CD4-positive, alpha-beta T cell treated with Interleukin-6 for 4 hours (primary cell): ENCODE data around the gene CCBE1.

Experiments used
- DNase-seq: peaks from one replicate; pipeline ENCODE4 v3.0.0-alpha.2; 2020; ENCODE audit warnings: mixed read lengths

CCBE1 gene

DNA sequence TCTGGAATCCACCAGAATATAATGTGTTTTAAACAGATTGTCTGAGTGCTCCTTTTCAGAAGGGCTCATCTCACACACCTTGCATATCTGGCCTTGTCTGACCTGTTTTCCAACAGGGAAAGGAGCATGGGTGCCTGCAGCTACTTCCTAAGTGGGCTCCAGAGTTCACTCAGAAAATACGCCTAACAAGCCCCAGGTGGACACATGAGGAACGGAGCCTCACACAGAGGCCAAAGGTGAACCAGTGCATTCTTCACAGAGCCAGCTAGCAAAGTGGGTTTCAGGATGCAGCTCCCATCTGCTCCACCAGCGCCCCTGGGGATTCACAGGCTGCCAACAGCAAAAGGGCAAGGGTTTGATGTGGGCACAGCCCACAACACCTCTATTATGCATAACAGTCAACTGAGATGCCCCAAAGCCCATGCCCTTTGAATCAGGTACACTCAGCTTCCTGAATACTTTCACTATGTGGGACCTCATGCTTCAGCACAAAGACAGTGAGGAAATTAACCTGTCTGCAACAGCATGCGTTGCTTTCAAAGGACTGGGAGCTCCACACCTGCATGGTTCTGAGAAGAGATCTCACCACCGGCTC is 86.6 kb downstream of the CCBE1 start:
- DNase-seq, result no peak

- DNase-seq, result no peak
Observed at GRCh38 chr18:59609654-59610053, 87.6 kb downstream of the CCBE1 start.

DNA sequence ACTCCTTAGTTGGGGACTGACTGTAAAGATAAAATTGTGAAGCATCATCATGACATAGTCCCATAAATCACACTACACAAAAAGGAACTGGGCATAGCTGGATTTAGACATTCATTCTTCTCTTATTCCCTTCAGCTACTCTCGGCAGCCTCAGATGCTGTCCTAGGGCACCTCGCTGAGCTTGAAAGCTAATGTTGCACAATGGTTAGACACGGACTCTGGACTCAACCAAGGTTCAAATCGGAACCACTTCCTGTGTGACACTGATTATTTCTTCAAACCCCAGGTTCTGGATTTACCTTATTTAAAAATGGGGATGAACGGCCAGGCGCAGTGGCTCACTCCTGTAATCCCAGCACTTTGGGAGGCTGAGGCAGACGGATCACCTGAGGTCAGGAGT is 89.8 kb downstream of the CCBE1 start:
- no peak for DNase-seq

GRCh38 chr18:59607078-59607379 is 90.2 kb downstream of the CCBE1 start:
- no peak for DNase-seq

- no peak for DNase-seq
Observed at GRCh38 chr18:59606193-59607077, 90.8 kb downstream of the CCBE1 start.

- no peak for DNase-seq
Observed at GRCh38 chr18:59605633-59606192, 91.5 kb downstream of the CCBE1 start.

GRCh38 chr18:59604877-59605276 is 92.3 kb downstream of the CCBE1 start:
- no peak for DNase-seq

GRCh38 chr18:59597049-59597448 is 100.2 kb downstream of the CCBE1 start:
- no peak for DNase-seq

DNA sequence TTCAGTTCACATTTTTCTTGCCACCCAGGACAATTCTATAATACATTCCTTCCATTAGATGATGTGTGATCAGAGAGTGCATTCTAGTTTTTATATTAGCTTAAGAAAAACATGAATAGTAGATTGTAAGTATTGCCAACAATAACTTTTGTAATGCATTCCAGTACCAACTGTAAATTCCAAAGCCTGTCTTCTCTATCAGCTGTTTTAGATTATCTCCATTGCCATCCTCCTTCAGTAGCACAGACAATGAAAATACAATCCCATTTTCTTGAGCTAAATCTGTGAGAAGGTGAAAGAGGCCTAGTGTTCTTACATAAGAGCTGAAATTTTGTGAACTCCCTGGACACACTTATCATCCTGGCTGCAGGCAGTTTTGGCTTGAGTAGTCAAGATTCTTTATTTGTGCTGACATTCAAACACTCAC is 103.9 kb downstream of the CCBE1 start:
- DNase-seq, result no peak

DNA sequence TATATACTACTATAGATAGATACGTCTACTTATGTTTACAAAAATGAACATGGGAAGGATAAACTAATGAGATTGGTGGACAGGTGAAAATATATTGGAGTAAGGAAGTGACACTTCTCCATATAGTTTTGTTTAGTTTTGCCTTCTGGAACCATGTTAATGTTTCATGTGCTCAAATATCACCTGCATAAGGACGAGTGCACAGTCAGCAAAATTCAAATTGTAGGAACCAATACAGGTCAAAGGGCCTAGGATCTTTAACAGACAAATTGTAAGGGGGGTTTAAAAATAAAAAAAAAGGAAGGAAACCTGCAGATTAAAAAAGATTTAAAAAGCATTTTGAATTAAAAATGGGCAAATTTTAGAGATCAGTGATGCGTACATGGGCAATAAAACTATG is 104.6 kb downstream of the CCBE1 start:
- DNase-seq, result no peak

DNA sequence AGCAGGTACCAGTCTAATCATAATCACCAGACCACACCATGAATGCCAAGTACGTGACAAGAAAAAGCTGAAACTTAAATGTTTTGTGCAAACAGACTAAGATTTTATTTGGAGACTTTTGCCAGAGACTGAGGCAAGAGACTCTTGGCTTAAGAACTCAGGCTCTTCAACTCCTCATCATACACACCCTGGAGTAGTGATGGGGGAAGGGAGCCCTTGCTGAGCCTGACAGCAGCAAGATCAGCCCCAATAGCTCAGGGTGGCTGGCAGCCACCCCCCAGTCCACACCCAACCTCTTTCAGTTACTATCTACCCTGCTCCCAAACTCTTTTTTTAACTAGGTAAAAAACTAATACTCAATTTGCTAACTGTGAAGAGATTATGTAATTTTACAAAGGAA is 114.8 kb downstream of the CCBE1 start:
- DNase-seq, result no peak

- DNase-seq, result no peak
Observed at GRCh38 chr18:59579509-59579908, 117.7 kb downstream of the CCBE1 start.

- DNase-seq, result no peak
Observed at GRCh38 chr18:59577386-59577655, 119.9 kb downstream of the CCBE1 start.

DNA sequence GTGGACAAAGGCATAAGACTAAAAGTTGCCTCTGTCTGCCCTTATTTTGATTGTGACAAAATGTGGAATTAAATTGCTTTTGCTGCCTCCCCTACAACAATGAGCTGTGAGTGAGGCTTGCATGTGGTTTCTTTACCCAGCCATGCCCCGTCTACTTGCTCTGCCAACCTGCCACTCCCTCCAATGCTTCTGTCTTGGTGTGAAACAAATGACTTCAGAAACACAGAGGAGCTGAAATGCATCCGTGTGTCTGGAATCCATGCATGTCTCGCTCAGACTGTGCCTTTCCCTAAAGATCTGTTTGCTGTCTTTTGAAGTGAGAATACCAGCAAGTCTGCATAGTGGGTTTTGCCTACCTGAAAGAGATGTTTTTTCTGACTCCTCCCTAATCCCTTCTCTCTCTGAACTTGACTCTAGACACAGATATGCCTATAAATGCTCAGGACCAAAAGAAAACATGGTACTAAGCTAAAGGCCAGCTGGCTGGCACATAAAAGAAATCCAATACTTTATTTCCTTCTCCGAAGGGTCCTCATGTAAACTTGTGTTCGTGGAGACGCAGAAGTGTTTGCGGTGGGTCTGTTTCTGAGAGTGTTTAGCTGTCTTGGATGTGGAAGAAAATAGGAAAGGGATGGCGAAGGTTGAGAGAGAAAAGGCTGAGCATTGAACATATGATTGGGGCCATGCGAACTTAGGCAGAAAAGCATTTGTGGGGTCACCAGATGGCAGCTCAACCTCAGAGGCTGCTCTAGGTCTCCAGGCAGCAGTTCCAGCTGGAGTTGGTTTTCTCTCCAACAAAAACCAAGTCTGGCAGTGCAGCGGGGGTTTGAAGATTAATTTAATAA is 120.5 kb downstream of the CCBE1 start:
- DNase-seq, result no peak

- no peak for DNase-seq
Observed at GRCh38 chr18:59575995-59576394, 121.2 kb downstream of the CCBE1 start.

DNA sequence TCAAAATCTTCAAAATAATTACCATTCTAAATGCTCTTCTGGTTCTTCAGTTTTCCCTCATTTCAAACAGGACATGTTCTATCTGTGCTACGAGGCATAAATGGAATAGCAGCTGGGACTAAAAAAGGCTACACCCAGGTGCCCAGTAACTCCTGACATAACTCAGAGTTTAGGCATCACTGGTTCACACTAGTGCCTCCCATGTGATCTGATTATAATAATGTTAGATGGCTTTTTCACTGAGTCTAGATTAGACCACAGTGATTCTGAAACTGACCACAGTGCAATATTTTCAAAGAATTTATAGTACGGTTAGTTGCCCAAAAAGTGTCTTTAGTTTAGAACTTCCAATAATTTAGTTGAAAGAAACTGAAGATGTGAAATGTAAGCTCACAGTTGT is 123.3 kb downstream of the CCBE1 start:
- DNase-seq, result no peak

DNA sequence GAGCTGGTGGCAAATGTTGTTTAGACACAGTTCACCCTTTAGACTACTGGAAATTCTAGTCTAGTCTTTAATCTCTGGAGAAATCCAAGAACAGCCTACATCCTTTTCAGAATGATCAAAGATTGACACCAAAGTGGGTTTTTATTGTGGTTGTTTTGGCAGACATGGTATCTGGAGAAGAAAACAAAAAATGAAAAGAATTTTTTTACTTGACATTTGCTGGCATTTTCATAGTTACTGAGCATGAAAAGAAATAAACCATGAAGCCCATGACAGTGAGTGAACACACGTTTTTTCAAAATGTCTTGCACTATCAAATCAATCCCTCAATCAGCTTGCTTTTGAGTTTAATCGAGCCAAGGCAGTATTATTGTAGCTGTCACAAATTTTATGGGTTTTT is 125.3 kb downstream of the CCBE1 start:
- DNase-seq, result no peak

- DNase-seq, result no peak
Observed at GRCh38 chr18:59570796-59571195, 126.4 kb downstream of the CCBE1 start.

DNA sequence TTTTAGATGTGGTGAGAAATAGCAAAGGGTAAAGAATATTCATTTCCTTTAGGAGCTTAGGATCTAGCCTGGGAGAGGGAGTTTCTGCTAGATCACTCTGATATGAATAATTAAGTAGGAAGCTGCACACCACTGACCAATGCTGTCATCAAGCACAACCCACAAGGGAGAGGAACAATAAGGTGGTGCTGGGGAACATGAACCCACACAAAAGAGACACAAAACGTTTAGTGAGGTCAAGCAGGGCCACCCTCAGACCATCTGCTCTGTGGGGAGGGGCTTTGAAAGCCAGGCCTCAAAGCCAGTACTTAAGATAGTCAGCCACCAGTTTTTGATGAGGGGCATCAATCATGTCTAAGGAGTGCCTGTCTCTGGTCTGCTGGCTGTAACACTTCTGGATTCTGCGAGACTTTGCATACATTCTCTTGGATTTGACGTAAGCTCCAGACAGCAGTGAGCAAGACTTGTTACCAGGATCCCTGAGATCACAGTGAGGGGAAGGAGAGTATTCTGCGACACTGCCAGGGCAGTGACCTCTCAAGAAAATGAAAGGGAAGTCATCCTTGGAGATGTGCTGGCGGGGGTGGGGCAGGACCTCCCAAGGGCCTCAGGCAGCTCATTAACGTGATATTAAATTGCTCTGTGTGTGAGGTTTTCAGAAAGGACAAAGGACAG is 127.0 kb downstream of the CCBE1 start:
- no peak for DNase-seq

- no peak for DNase-seq
Observed at GRCh38 chr18:59569390-59569791, 127.8 kb downstream of the CCBE1 start.

GRCh38 chr18:59567431-59567830 is 129.8 kb downstream of the CCBE1 start:
- no peak for DNase-seq

DNA sequence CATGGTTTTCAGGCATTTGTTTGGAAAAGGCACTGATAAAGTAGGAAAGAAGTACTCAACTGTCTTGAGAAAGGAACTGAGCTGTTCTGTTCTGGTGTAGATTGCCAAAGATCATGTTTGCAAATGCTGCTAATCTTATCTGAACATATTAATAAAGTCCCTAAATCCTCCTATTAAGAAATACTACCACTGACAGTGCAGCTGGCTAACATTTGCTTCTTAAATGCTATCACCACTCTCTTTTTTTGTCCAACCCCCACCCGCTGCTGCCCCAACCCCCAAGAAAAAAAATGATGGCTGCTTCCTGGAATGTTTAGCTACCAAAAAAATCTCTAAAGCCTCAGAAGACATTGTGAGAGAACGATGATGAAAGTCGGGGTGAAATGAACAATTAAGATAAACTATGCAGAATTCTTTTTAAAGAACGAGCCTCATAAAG is 130.7 kb downstream of the CCBE1 start:
- no peak for DNase-seq

DNA sequence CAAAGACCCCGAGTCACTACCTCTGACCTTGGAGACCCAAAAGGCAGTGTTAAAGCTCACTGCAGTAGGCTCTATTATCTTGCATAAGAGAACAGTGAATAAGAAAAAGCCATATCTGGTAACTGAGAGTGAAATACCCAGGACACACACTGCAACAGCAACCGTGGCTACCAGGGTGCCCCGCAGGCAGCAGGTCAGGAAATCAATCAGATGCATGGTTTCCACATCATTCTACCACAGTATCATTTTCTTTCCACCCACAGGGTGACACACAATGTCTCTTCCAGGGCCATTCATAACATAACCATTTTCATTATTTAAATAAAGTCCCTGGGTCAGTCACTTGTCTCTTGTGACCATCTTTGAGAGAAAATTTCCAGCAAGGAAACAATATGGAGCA is 131.3 kb downstream of the CCBE1 start:
- no peak for DNase-seq
